Measurements from ENCODE around the gene SCAF1.

SCAF1 gene

DNA sequence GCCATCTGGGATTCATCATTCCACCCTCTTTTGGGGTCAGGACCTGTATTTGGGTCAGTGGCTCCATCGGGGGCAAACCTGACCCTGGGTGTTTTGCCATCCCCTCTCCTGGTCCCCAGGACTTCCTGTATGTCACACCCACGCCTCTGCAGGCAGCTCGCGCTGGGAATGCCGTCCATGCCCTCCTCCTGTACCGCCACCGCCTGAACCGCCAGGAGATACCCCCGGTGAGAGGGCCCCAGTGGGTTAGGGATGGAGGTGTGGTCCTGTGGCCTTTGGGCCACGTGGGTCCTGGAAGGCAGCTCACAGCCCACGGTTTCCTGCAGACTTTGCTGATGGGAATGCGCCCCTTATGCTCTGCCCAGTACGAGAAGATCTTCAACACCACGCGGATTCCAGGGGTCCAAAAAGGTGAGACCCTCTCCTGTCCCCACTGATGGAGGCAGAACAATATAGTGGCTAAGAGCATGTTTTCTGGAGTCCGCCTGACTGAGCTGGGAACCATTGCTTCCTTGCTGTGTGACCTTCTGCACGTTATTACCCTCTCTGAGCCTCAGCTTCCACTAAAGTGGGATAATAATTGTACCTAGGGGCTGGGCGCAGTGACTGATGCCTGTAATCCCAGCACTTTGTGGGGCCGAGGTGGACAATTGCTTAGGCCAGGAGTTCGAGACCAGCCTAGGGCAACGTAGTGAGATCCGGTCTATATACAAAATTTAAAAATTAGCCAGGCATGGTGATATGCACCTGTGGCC is 63.1 kb downstream of the SCAF1 start:
- DNase-seq (ENCODE audit: low read depth in 1 of 2, low spot score in 1 of 2) = no peak
- H3K27ac ChIP-seq (replicated peaks) = no peak overlapping the region
- no peak overlapping the region for H3K4me3 ChIP-seq (replicated peaks; ENCODE audit: insufficient read depth, low read length)
- no peak for TF ChIP-seq GABPA (IDR thresholded peaks at IDR 0.05; ENCODE audit: low read depth)
- TF ChIP-seq SPI1 (IDR thresholded peaks at IDR 0.05; ENCODE audit: borderline replicate concordance, low read depth) = no peak
- TF ChIP-seq, protein P1, sequence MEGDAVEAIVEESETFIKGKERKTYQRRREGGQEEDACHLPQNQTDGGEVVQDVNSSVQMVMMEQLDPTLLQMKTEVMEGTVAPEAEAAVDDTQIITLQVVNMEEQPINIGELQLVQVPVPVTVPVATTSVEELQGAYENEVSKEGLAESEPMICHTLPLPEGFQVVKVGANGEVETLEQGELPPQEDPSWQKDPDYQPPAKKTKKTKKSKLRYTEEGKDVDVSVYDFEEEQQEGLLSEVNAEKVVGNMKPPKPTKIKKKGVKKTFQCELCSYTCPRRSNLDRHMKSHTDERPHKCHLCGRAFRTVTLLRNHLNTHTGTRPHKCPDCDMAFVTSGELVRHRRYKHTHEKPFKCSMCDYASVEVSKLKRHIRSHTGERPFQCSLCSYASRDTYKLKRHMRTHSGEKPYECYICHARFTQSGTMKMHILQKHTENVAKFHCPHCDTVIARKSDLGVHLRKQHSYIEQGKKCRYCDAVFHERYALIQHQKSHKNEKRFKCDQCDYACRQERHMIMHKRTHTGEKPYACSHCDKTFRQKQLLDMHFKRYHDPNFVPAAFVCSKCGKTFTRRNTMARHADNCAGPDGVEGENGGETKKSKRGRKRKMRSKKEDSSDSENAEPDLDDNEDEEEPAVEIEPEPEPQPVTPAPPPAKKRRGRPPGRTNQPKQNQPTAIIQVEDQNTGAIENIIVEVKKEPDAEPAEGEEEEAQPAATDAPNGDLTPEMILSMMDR (IDR thresholded peaks at IDR 0.05; ENCODE audit: insufficient read depth, low read length) = no peak
- TF ChIP-seq, protein P2, sequence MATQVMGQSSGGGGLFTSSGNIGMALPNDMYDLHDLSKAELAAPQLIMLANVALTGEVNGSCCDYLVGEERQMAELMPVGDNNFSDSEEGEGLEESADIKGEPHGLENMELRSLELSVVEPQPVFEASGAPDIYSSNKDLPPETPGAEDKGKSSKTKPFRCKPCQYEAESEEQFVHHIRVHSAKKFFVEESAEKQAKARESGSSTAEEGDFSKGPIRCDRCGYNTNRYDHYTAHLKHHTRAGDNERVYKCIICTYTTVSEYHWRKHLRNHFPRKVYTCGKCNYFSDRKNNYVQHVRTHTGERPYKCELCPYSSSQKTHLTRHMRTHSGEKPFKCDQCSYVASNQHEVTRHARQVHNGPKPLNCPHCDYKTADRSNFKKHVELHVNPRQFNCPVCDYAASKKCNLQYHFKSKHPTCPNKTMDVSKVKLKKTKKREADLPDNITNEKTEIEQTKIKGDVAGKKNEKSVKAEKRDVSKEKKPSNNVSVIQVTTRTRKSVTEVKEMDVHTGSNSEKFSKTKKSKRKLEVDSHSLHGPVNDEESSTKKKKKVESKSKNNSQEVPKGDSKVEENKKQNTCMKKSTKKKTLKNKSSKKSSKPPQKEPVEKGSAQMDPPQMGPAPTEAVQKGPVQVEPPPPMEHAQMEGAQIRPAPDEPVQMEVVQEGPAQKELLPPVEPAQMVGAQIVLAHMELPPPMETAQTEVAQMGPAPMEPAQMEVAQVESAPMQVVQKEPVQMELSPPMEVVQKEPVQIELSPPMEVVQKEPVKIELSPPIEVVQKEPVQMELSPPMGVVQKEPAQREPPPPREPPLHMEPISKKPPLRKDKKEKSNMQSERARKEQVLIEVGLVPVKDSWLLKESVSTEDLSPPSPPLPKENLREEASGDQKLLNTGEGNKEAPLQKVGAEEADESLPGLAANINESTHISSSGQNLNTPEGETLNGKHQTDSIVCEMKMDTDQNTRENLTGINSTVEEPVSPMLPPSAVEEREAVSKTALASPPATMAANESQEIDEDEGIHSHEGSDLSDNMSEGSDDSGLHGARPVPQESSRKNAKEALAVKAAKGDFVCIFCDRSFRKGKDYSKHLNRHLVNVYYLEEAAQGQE (IDR thresholded peaks at IDR 0.05; ENCODE audit: insufficient replicate concordance, low read depth) = no peak
- no peak for TF ChIP-seq POLR2AphosphoS5 (IDR thresholded peaks at IDR 0.05; ENCODE audit: low read depth)
- peaks cover 2% of the 10 kb centered on the region for H3K27me3 ChIP-seq (ENCODE audit: insufficient read depth, poor library complexity, severe bottlenecking)

DNA sequence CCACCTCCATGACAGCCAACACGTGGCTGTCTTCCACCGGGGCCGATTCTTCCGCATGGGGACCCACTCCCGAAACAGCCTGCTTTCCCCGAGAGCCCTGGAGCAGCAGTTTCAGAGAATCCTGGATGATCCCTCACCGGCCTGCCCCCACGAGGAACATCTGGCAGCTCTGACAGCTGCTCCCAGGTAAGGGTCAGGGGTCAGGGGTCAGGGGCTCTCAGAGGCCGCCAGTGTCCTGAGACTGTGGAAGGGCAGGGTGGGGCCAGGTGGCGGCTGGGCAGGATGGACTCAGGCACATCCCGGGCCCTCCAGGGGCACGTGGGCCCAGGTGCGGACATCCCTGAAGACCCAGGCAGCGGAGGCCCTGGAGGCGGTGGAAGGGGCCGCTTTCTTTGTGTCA is 63.9 kb downstream of the SCAF1 start:
- Histone ChIP-seq H3K4me3 (replicated peaks; ENCODE audit: insufficient read depth, low read length) (no peak overlapping the region), H3K27ac (replicated peaks) (no peak overlapping the region), H3K27me3 (ENCODE audit: insufficient read depth, poor library complexity, severe bottlenecking) (peaks cover 2% of the 10 kb centered on the region)
- DNase-seq (ENCODE audit: low read depth in 1 of 2, low spot score in 1 of 2) = no peak
- TF ChIP-seq, protein P1 (IDR thresholded peaks at IDR 0.05; ENCODE audit: insufficient read depth, low read length) = no peak

Small RNA genes within 50 kb of the gene (microRNA-seq; reads per million reads assigned to microRNA genes)
- gene MIR5088 = 0.90 reads per million
